HG03196 (cell line): Measurements from ENCODE around the gene THOC6.
A peak's percentile ranks its signal among the peaks of the same experiment; 100 is the strongest.
"Not testable (repeated sequence)": the region's sequence is repeated elsewhere in the genome, so short reads cannot be mapped to it uniquely, and the experiment has no call there.

ENCODE experiments used
- ATAC-seq: cut with Tn5 transposase; IDR thresholded peaks from one replicate; pipeline ENCODE4 v1.9.1; 2021; ENCODE audit not compliant: unreplicated experiment

Gene THOC6

GRCh38 chr16:3070608-3071111, 46.8 kb downstream of the THOC6 start:
- ATAC-seq: no peak

GRCh38 chr16:3071655-3072054, 47.8 kb downstream of the THOC6 start:
- ATAC-seq: no peak

- not testable (repeated sequence) for ATAC-seq
Measured at GRCh38 chr16:3072148-3072547, 48.3 kb downstream of the THOC6 start.

- not testable (repeated sequence) for ATAC-seq
Measured at GRCh38 chr16:3072576-3073263, 48.9 kb downstream of the THOC6 start.

GRCh38 chr16:3073448-3073847, 49.6 kb downstream of the THOC6 start:
- ATAC-seq: no peak

- peak; percentile 65 for ATAC-seq
Measured at GRCh38 chr16:3074860-3075522, 51.2 kb downstream of the THOC6 start.

- ATAC-seq: no peak
Measured at GRCh38 chr16:3075523-3075915, 51.7 kb downstream of the THOC6 start.

GRCh38 chr16:3075946-3076345, 52.1 kb downstream of the THOC6 start:
- not testable (repeated sequence) for ATAC-seq

GRCh38 chr16:3076577-3076976, 52.7 kb downstream of the THOC6 start:
- ATAC-seq: no peak
